ENCODE measurements around the gene INTU. TPM values are rescaled to one million over a fixed set of nuclear protein-coding genes. Genes with fewer than 3 reads are reported as not detected.

The INTU gene
- total RNA-seq, 1 experiment from 2014 or later, result 10.7 TPM

- H3K23me2 ChIP-seq (ENCODE audit: insufficient read length, low read depth, low read length, poor library complexity, severe bottlenecking), result no peaks in the 10 kb centered on the region
- H2BK12ac ChIP-seq (ENCODE audit: insufficient read length, low read depth, low read length), result no peak overlapping the region
- TF ChIP-seq CTCF (conservative IDR thresholded peaks at IDR 0.05), result no peak
- H3K27ac ChIP-seq (ENCODE audit: insufficient read length, low read depth, low read length), result no peak overlapping the region
- H3K79me2 ChIP-seq (ENCODE audit: insufficient read depth, low read length), result no peaks in the 10 kb centered on the region
- H3K56ac ChIP-seq (ENCODE audit: insufficient read length, low read depth, low read length), result no peak overlapping the region
- H2BK5ac ChIP-seq (ENCODE audit: insufficient read length, low read length), result no peak overlapping the region
- H3K27me3 ChIP-seq (ENCODE audit: insufficient read depth, low read length), result no peaks in the 10 kb centered on the region
- Mint-ChIP-seq H3K36me3 (ENCODE audit: insufficient read depth in 1 of 3, low read depth in 3 of 3) (peaks cover 0 to 2% (median 0%) of the 10 kb centered on the region in 3 experiments; a peak in 2 of 7 replicates), H3K4me3 (no peak overlapping the region), H3K9me3 (no peaks in the 10 kb centered on the region), H3K27me3 (ENCODE audit: low read depth) (no peaks in the 10 kb centered on the region), H3K4me1 (peaks cover 3 to 4% of the 10 kb centered on the region in 2 experiments; a peak in 2 of 4 replicates), H3K27ac (no peak overlapping the region; a peak in 1 of 7 replicates)
- H3K4me1 ChIP-seq (ENCODE audit: insufficient read depth, low read length), result no peaks in the 10 kb centered on the region
- H4K8ac ChIP-seq (replicated peaks; ENCODE audit: insufficient read length, low read depth, low read length), result no peak overlapping the region
- WGBS (ENCODE audit: extremely low coverage, insufficient read length, low lambda C conversion rate), result no CpG with 5 or more reads among the region's 19 CpGs
- H2AK5ac ChIP-seq (ENCODE audit: insufficient read length, low read length), result no peak overlapping the region
- H4K91ac ChIP-seq (ENCODE audit: insufficient read length, low read depth, low read length), result no peak overlapping the region
- H3K14ac ChIP-seq (ENCODE audit: insufficient read depth, low read length), result no peak overlapping the region
- no peak for DNase-seq
- no peaks in the 10 kb centered on the region for H4K20me1 ChIP-seq (ENCODE audit: control insufficient read depth, insufficient read depth, insufficient read length)
- H3K9ac ChIP-seq (ENCODE audit: extremely low read depth, insufficient read length, low read length), result no peak overlapping the region
- H2BK15ac ChIP-seq (ENCODE audit: low read depth, low read length), result no peak overlapping the region
- no peak overlapping the region for H2AFZ ChIP-seq (ENCODE audit: low read length)
- H3K9me3 ChIP-seq (ENCODE audit: control insufficient read depth, low read depth, low read length), result no peaks in the 10 kb centered on the region
- H3T11ph ChIP-seq (ENCODE audit: low read length), result no peak overlapping the region
- H3K4ac ChIP-seq (ENCODE audit: low read depth, low read length), result no peak overlapping the region
- H2BK120ac ChIP-seq (ENCODE audit: low read depth, low read length, poor library complexity, severe bottlenecking), result no peak overlapping the region
- no peak overlapping the region for H2BK20ac ChIP-seq (ENCODE audit: low read depth, low read length, poor library complexity, severe bottlenecking)
- H3K4me2 ChIP-seq (ENCODE audit: insufficient read depth, insufficient read length, low read length), result no peak overlapping the region
- no peak overlapping the region for H4K5ac ChIP-seq (ENCODE audit: insufficient read length, low read depth, low read length)
- no peak overlapping the region for H3K23ac ChIP-seq (ENCODE audit: insufficient read length, low read depth, low read length)
- H3K79me1 ChIP-seq (ENCODE audit: insufficient read depth, low read depth, low read length, poor library complexity, severe bottlenecking), result no peaks in the 10 kb centered on the region
- no peak overlapping the region for H3K18ac ChIP-seq (ENCODE audit: insufficient read length, low read depth, low read length)
Measured at GRCh38 chr4:127731406-127731805, 98.6 kb downstream of the INTU start.

Measured in H9 (cell line).